NB4 (cell line): ENCODE data around the gene LY6G6F.
A peak's percentile ranks its signal among the peaks of the same experiment; 100 is the strongest.

ENCODE experiments used
- DNase-seq: peaks from one replicate; pipeline ENCODE4 v3.0.0; 2010; ENCODE audit warnings: low read depth
- H3K4me3 ChIP-seq: one replicate; pipeline ENCODE4 v1.5.1; 2011; ENCODE audit warnings: mild to moderate bottlenecking, low read depth, low read length, moderate library complexity
- CTCF ChIP-seq: IDR thresholded peaks from one replicate; pipeline ENCODE4 v1.5.1; 2012; ENCODE audit warnings: low read depth, low read length
- MAX ChIP-seq: IDR thresholded peaks from 2 replicates; pipeline ENCODE4 v1.6.1; 2011; ENCODE audit warnings: low read depth, low read length
- MYC ChIP-seq: IDR thresholded peaks from 2 replicates; pipeline ENCODE4 v1.6.1; 2011; ENCODE audit warnings: low read depth, low read length
- POLR2A ChIP-seq: IDR thresholded peaks from 2 replicates; pipeline ENCODE4 v1.6.1; 2011; ENCODE audit warnings: mild to moderate bottlenecking; ENCODE audit not compliant: insufficient read length; ENCODE audit errors: extremely low read depth

The LY6G6F gene

GRCh38 chr6:31664790-31665500 is 41.7 kb upstream of the LY6G6F start, which contains the start of gene GPANK1:
GPANK1 (minus strand) TSS chr6:31664997; CDS start chr6:31664478, 519 bp downstream.
- peak; percentile 99 for DNase-seq
- H3K4me3 ChIP-seq: peak within 1 kb of the TSS; percentile 87
- TF ChIP-seq MAX: peak; percentile 72
- peak; percentile 72 for TF ChIP-seq MYC
- peak; percentile 17 for TF ChIP-seq POLR2A
- no peak for TF ChIP-seq CTCF

DNA sequence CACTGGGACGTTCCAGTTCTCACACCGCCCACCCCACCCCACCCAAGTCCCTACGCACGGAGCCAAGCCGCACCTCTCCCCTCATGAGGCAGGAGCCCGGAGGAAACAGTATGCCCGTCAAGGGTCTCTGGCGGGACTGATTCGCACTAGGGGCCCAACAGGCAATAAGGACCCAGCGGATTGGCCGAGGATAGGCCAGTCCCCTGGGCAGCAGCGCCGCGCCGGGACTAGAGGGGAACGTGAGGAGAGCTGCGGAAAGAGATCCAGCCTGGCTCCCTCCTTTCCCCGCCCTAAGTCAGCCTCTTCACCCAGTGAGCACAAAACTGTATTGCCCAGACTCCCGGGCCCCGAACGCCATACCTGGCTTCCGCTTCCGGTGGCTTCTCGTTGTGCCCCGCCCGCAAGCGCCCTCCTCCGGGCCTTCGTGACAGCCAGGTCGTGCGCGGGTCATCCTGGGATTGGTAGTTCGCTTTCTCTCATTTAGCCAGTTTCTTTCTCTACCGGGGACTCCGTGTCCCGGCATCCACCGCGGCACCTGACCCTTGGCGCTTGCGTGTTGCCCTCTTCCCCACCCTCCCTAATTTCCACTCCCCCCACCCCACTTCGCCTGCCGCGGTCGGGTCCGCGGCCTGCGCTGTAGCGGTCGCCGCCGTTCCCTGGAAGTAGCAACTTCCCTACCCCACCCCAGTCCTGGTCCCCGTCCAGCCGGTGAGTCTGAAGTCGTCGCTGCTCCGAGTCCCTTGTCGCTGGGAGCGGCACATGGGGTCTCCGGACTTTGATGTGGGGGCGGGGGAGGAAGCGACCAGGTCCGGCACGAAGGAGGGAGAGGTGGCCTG is 40.9 kb upstream of the LY6G6F start, which contains the start of gene CSNK2B:
CSNK2B (plus strand) TSS at position 580 of the 836 bp plus-strand sequence. CDS start 752 bp downstream, outside the sequence.
- TF ChIP-seq CTCF: no peak
- peak; percentile 76 for TF ChIP-seq POLR2A
- TF ChIP-seq MYC: peak; percentile 78
- no peak; the same call in 1 of the 2 replicates for TF ChIP-seq MAX
- H3K4me3 ChIP-seq: peak within 1 kb of the TSS; percentile 87
- DNase-seq: peak; percentile 100

- peak overlapping the region; percentile 87 for H3K4me3 ChIP-seq
- TF ChIP-seq MAX (no peak), POLR2A (no peak), CTCF (no peak), MYC (no peak)
- no peak for DNase-seq
Measured at GRCh38 chr6:31666337-31666965, 40.2 kb upstream of the LY6G6F start.

DNA sequence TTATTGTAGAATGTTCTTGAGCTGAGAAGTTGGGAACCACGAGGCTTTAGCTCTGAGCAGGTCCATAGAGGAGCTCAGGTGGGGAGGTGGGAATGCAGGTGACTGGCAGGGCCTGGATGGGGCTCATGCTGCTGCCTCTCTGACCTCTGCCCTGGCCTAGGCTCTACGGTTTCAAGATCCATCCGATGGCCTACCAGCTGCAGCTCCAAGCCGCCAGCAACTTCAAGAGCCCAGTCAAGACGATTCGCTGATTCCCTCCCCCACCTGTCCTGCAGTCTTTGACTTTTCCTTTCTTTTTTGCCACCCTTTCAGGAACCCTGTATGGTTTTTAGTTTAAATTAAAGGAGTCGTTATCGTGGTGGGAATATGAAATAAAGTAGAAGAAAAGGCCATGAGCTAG is 37.0 kb upstream of the LY6G6F start, which contains the start of gene LY6G5B:
LY6G5B (plus strand) TSS at position 301 of the 400 bp plus-strand sequence. CDS start 975 bp downstream, outside the sequence.
- no peak for DNase-seq
- H3K4me3 ChIP-seq: no peak within 1 kb of the TSS
- TF ChIP-seq POLR2A (no peak), MAX (no peak), CTCF (no peak), MYC (no peak)

- DNase-seq: no peak
- TF ChIP-seq MAX (no peak), MYC (no peak), CTCF (no peak), POLR2A (no peak)
- H3K4me3 ChIP-seq: no peak overlapping the region
Measured at GRCh38 chr6:31676322-31676903, 30.3 kb upstream of the LY6G6F start.
